Ishikawa (cell line): ENCODE results near the gene MCU.

Experiments used
- CEBPB ChIP-seq: IDR thresholded peaks from 2 replicates; pipeline ENCODE4 v1.6.1; 2012
- CREB1 ChIP-seq: IDR thresholded peaks from 2 replicates; pipeline ENCODE4 v1.6.1; 2012; ENCODE audit warnings: low read depth
- EGR1 ChIP-seq: IDR thresholded peaks from 2 replicates; pipeline ENCODE4 v1.6.1; 2012
- EP300 ChIP-seq: IDR thresholded peaks from 2 replicates; pipeline ENCODE4 v1.6.1; 2012; ENCODE audit warnings: borderline replicate concordance
- FOXM1 ChIP-seq: IDR thresholded peaks from 2 replicates; pipeline ENCODE4 v1.6.1; 2012; ENCODE audit warnings: low read depth, borderline replicate concordance
- MAX ChIP-seq: IDR thresholded peaks from 2 replicates; pipeline ENCODE4 v1.6.1; 2012
- NFIC ChIP-seq: IDR thresholded peaks from 2 replicates; pipeline ENCODE4 v1.6.1; 2012
- RAD21 ChIP-seq: IDR thresholded peaks from 2 replicates; pipeline ENCODE4 v1.6.1; 2012; ENCODE audit warnings: low read depth
- TAF1 ChIP-seq: IDR thresholded peaks from 2 replicates; pipeline ENCODE4 v1.6.1; 2012; ENCODE audit warnings: low read depth, mild to moderate bottlenecking
- TCF12 ChIP-seq: IDR thresholded peaks from 2 replicates; pipeline ENCODE4 v1.6.1; 2012; ENCODE audit warnings: low read depth
- TEAD4 ChIP-seq: IDR thresholded peaks from 2 replicates; pipeline ENCODE4 v1.6.1; 2012
- USF1 ChIP-seq: IDR thresholded peaks from 2 replicates; pipeline ENCODE4 v1.6.1; 2012
- YY1 ChIP-seq: IDR thresholded peaks from 2 replicates; pipeline ENCODE4 v1.6.1; 2012; ENCODE audit warnings: low read depth
- ZBTB7A ChIP-seq: IDR thresholded peaks from 2 replicates; pipeline ENCODE4 v1.6.1; 2012; ENCODE audit warnings: low read depth
- TF ChIP-seq, protein P1 (sequence below): IDR thresholded peaks from 2 replicates; pipeline ENCODE4 v1.6.1; 2012; ENCODE audit warnings: low read depth, mild to moderate bottlenecking

Gene MCU

GRCh38 chr10:72828294-72828693 is 136.4 kb downstream of the MCU start:
- TF ChIP-seq EP300 (no peak), USF1 (no peak), RAD21 (no peak), TEAD4 (no peak), YY1 (no peak), TCF12 (no peak), MAX (no peak), NFIC (no peak), ZBTB7A (no peak), EGR1 (no peak), TAF1 (no peak), CREB1 (no peak), CEBPB (no peak), FOXM1 (no peak)
- TF ChIP-seq, protein P1, sequence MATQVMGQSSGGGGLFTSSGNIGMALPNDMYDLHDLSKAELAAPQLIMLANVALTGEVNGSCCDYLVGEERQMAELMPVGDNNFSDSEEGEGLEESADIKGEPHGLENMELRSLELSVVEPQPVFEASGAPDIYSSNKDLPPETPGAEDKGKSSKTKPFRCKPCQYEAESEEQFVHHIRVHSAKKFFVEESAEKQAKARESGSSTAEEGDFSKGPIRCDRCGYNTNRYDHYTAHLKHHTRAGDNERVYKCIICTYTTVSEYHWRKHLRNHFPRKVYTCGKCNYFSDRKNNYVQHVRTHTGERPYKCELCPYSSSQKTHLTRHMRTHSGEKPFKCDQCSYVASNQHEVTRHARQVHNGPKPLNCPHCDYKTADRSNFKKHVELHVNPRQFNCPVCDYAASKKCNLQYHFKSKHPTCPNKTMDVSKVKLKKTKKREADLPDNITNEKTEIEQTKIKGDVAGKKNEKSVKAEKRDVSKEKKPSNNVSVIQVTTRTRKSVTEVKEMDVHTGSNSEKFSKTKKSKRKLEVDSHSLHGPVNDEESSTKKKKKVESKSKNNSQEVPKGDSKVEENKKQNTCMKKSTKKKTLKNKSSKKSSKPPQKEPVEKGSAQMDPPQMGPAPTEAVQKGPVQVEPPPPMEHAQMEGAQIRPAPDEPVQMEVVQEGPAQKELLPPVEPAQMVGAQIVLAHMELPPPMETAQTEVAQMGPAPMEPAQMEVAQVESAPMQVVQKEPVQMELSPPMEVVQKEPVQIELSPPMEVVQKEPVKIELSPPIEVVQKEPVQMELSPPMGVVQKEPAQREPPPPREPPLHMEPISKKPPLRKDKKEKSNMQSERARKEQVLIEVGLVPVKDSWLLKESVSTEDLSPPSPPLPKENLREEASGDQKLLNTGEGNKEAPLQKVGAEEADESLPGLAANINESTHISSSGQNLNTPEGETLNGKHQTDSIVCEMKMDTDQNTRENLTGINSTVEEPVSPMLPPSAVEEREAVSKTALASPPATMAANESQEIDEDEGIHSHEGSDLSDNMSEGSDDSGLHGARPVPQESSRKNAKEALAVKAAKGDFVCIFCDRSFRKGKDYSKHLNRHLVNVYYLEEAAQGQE: no peak

DNA sequence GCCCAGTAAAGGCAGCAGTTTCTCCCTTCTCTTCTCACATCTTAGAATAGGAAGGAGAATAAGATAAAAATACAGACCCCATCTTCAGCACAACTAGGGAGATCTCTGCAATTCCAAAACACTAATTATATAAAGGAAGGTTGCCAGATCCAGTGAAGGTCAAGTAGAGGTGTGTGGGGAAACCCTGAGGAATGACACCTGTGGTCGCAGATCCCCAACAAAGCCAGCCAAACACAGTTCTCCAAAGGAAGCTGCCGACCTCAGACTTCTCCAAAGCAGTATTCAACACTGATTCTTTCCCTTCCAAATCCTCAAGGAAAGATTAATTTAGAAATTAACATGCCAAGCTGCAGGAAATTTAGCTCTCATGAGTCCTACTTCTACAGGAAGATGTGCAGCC is 138.7 kb downstream of the MCU start:
- no peak for TF ChIP-seq CREB1

GRCh38 chr10:72831696-72832409 is 139.9 kb downstream of the MCU start:
- TF ChIP-seq TAF1: no peak
- TF ChIP-seq, protein P1: no peak
- no peak for TF ChIP-seq MAX
- no peak for TF ChIP-seq YY1
- no peak for TF ChIP-seq RAD21
- TF ChIP-seq USF1: no peak
- no peak for TF ChIP-seq CEBPB
- no peak for TF ChIP-seq EP300
- TF ChIP-seq FOXM1: no peak
- no peak for TF ChIP-seq ZBTB7A
- no peak for TF ChIP-seq CREB1
- no peak for TF ChIP-seq TEAD4
- no peak for TF ChIP-seq TCF12
- no peak for TF ChIP-seq NFIC
- no peak for TF ChIP-seq EGR1

DNA sequence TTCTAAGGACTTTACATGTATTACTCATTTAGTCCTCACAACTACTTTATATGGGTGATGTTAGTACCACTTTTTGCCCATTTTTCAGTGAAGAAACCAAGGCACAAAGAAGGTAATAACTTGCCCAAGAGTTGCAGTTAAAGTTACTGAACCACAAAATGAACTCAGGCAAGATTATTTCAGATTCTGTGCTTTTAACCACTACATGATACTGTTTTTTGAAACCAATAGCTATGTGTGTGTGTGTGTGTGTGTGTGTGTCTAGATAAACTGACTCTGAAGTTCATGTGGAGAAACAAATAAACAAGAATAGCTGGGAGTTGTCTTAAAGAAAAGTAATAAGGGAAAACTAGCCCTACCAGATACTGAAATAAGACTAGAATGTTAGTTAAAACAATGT is 140.8 kb downstream of the MCU start:
- no peak for TF ChIP-seq EGR1
- TF ChIP-seq CEBPB: no peak
- TF ChIP-seq FOXM1: no peak
- TF ChIP-seq MAX: no peak
- no peak for TF ChIP-seq TAF1
- TF ChIP-seq EP300: no peak
- no peak for TF ChIP-seq USF1
- no peak for TF ChIP-seq ZBTB7A
- TF ChIP-seq RAD21: no peak
- TF ChIP-seq NFIC: no peak

GRCh38 chr10:72834183-72834825 is 142.4 kb downstream of the MCU start:
- TF ChIP-seq CREB1 (no peak), RAD21 (peak; percentile 88)

- TF ChIP-seq RAD21 (no peak), MAX (no peak), TAF1 (no peak), EP300 (no peak), CREB1 (no peak), NFIC (no peak), YY1 (no peak), ZBTB7A (no peak), FOXM1 (no peak), CEBPB (no peak), TEAD4 (no peak), EGR1 (no peak), TCF12 (no peak), USF1 (no peak)
- TF ChIP-seq, protein P1: no peak
Observed at GRCh38 chr10:72840319-72840718, 148.4 kb downstream of the MCU start.
